NT2/D1 (cell line): ENCODE measurements around the gene NRDE2.
A peak's percentile ranks its signal among the peaks of the same experiment; 100 is the strongest.

Source experiments
- DNase-seq: peaks from one replicate; pipeline ENCODE4 v3.0.0-alpha.2; 2011; ENCODE audit warnings: low read depth, low spot score
- H3K27me3 ChIP-seq: 2 replicates; pipeline ENCODE4 v1.6.0; 2011; ENCODE audit warnings: mild to moderate bottlenecking; ENCODE audit not compliant: insufficient read length, insufficient read depth
- H3K36me3 ChIP-seq: 2 replicates; pipeline ENCODE4 v1.6.1; 2011; ENCODE audit warnings: mild to moderate bottlenecking, low read length, mixed read lengths; ENCODE audit not compliant: insufficient read depth, insufficient read length
- H3K4me1 ChIP-seq: 2 replicates; pipeline ENCODE4 v1.5.1; 2011; ENCODE audit not compliant: insufficient read depth, insufficient read length
- H3K4me3 ChIP-seq: 2 replicates; pipeline ENCODE4 v1.5.1; 2011; ENCODE audit warnings: low read depth; ENCODE audit not compliant: insufficient read length
- H3K9ac ChIP-seq: 2 replicates; pipeline ENCODE4 v1.6.0; 2011; ENCODE audit warnings: low read depth; ENCODE audit not compliant: insufficient read length
- H3K9me3 ChIP-seq: 2 replicates; pipeline ENCODE4 v1.5.1; 2011; ENCODE audit warnings: mild to moderate bottlenecking, low read length; ENCODE audit not compliant: insufficient read depth
- SUZ12 ChIP-seq: IDR thresholded peaks from 2 replicates; pipeline ENCODE4 v1.6.1; 2011; ENCODE audit not compliant: insufficient read length, insufficient read depth; ENCODE audit errors: extremely low read depth
- YY1 ChIP-seq: IDR thresholded peaks from 2 replicates; pipeline ENCODE4 v1.6.1; 2011; ENCODE audit not compliant: insufficient read length, insufficient read depth
- ZNF274 ChIP-seq: IDR thresholded peaks from 2 replicates; pipeline ENCODE4 v1.6.1; 2011; ENCODE audit warnings: mild to moderate bottlenecking, low read depth, low read length

Gene NRDE2

DNA sequence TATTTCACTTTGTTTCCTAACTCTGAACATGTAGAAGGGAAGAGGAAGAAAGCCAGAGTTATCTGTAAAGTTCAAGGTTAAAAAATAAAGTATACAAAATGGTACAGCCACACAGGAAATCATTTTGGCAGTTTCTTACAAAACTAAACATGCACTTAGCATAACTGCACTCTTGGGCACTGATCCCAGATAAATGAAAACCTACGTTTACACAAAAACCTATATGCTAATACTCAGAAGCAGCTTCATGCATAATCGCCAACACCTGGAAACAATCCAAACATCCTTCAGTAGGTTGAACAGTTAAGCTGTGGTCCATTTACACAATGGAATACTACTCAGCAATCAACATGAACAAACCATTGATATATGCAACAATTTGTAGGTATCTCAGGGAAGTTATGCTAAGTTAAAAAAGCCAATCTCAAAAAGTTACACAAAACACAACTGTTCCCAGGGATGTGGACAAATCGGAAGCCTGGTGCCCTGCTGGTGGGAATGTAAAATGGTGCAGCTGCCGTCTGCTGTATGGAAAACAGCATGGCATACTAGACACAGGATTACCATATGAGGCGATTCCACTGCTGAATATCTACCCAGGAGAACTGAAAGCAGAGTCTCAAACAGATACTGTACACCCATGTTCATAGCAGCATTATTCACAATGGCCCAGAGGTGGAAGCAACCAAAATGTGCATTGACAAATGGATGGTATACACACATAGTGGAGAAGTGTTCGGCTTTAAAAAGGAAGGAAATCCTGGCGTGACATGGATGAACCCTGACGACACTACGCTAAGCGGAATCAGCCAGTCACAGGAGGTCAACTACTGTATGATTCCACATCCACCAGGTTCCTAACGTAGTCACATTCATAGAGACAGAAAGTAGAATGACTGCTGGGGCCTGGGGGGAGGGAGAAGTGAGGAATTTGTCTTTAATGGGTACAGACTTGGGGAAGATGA is 37.7 kb downstream of the NRDE2 start:
- Histone ChIP-seq H3K4me3 (no peak overlapping the region), H3K9me3 (no peaks in the 10 kb centered on the region), H3K36me3 (peaks cover 63% of the 10 kb centered on the region), H3K27me3 (no peaks in the 10 kb centered on the region), H3K9ac (no peak overlapping the region), H3K4me1 (peaks cover 2% of the 10 kb centered on the region)
- TF ChIP-seq ZNF274 (no peak), SUZ12 (no peak), YY1 (no peak)
- no peak for DNase-seq

DNA sequence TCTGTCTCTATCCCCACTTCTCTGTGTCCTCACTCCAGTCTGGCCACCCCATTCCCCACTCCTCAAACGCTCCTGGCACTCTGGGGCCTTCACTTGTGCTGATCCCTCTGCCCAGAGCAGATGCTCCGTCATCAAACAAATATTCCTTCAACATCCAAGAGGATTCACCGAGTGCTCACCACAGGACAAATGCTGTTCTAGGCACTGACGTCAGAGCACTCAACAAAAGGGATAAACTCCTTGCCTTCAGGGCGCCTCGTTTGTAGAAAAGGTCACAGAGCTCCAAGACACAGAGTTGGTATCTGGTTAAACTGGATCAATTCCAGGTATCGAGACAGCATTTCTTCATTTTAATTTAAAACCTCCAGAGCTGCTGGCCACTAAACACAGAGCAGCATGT is 40.0 kb downstream of the NRDE2 start:
- Histone ChIP-seq H3K27me3 (no peaks in the 10 kb centered on the region), H3K4me3 (no peak overlapping the region), H3K36me3 (peaks cover 72% of the 10 kb centered on the region), H3K9ac (no peak overlapping the region), H3K4me1 (peaks cover 2% of the 10 kb centered on the region), H3K9me3 (no peaks in the 10 kb centered on the region)
- TF ChIP-seq SUZ12 (no peak), YY1 (no peak)
- no peak for DNase-seq

DNA sequence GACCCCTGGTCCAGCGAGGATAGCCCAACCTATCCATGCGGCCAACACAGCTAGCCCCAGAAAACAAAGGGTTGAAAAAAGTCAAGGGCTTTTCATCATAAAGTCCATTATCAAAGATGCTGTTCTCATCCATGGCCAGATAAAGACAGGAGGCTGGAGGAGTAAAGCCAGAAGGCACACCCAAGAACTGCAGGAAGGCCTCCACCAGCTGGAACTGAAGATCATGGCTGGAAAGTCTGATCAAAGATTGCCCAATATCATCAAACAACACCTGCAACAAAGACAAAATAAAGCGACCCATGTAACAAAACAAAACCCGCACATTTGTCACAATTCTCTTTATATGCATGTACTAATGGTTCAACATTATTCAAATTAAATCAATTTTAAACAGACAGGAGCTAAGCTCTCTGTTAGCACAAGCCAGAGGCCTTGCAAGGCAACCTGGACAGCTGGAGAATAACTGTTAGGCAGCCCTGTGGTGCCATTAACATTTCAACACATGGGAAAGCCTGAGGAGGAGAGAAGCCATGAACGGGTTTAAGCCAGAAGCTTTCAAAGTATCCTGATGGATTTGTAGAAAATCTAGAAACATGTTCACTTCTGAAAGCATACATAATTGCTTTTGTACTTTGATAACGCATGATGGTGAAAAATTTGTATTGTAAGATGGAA is 41.3 kb downstream of the NRDE2 start:
- TF ChIP-seq SUZ12 (no peak), ZNF274 (no peak), YY1 (no peak)
- H3K27me3 ChIP-seq: no peaks in the 10 kb centered on the region
- no peak overlapping the region for H3K4me3 ChIP-seq
- DNase-seq: peak; percentile 22
- H3K9me3 ChIP-seq: no peaks in the 10 kb centered on the region
- H3K9ac ChIP-seq: no peak overlapping the region
- peaks cover 73% of the 10 kb centered on the region for H3K36me3 ChIP-seq
- H3K4me1 ChIP-seq: peaks cover 2% of the 10 kb centered on the region

DNA sequence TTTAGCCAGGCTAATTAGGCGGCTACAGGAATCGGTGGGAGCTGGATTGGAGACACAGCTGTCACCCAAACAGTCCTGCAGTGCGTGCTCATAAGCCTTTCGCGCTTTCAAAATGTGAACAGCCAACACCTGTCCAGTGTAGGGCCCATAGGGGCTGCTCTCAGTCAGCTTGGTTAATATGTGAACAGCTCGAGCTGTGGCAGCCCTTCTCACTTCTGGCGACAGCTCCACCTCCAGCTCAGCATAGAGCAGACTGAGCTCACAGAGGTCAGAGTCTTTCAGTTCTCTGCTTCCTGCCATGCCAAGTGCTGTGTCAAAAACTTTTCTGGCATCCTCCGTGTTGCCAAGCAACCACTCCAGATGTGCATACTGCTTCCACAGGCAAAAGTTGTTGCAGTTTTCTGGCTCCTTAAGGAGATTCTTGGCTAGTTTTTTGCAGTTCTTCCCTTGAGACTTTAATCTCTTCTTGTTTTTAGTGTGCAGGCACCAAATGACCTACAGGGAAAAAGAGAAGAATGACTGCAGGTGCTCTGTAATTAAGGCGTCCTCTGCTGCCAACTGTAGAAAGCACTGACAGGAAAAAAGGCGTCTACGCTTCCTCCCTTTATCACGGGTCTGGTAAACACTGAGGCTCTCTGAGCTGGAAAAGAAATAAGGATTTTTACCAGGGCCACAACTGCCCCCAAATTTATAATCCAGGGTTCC is 42.9 kb downstream of the NRDE2 start:
- no peak for DNase-seq
- no peak for TF ChIP-seq YY1
- TF ChIP-seq ZNF274: no peak
- TF ChIP-seq SUZ12: no peak
- no peaks in the 10 kb centered on the region for H3K9me3 ChIP-seq
- no peak overlapping the region for H3K4me3 ChIP-seq
- H3K36me3 ChIP-seq: peaks cover 70% of the 10 kb centered on the region
- no peaks in the 10 kb centered on the region for H3K27me3 ChIP-seq
- H3K4me1 ChIP-seq: peaks cover 2% of the 10 kb centered on the region
- no peak overlapping the region for H3K9ac ChIP-seq

DNA sequence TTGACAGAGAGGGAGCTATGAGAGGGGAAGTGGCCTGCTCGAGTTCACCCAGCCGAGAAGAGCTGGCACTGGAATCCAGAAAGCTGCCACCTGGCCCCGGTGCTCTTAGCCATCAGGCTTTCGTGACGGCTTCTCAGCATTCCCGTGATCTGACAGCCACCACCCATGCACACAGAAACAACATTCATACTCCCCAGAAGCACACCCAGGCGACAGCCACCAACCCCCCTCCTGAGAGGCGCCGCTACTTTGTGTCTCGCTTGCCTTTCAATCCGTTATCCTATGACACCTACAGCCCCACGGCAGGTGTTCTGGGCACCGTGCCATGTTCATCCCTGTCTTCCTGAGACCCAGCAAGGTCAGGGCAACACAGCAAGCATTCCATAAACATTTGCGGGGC is 44.0 kb downstream of the NRDE2 start:
- no peak for DNase-seq
- TF ChIP-seq YY1: no peak
- TF ChIP-seq ZNF274: no peak
- no peak for TF ChIP-seq SUZ12
- H3K9me3 ChIP-seq: no peaks in the 10 kb centered on the region
- H3K27me3 ChIP-seq: no peaks in the 10 kb centered on the region
- no peak overlapping the region for H3K4me3 ChIP-seq
- H3K36me3 ChIP-seq: peaks cover 67% of the 10 kb centered on the region
- H3K9ac ChIP-seq: no peak overlapping the region
- peaks cover 2% of the 10 kb centered on the region for H3K4me1 ChIP-seq

DNA sequence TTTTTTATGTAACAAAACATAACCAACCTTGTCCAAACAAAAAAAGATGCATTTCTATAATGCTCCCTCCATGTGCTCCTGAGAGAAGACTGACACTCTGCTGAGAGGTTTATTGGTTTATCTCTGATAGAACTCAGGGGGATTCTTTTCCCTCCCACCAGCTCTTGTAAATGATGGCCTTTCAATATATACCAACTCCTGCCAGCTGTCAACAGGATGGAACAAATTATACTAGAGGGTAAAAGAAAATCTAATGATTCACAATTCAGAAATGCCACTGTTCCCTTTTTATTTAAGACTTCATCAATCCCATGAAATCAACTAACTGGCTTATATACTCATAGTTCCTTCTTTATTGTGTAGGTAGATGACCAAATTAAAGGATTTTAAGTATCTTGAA is 50.0 kb downstream of the NRDE2 start:
- Histone ChIP-seq H3K9me3 (no peaks in the 10 kb centered on the region), H3K4me1 (no peaks in the 10 kb centered on the region), H3K9ac (no peak overlapping the region), H3K36me3 (peaks cover 50% of the 10 kb centered on the region), H3K4me3 (no peak overlapping the region), H3K27me3 (no peaks in the 10 kb centered on the region)
- TF ChIP-seq SUZ12 (no peak), ZNF274 (no peak), YY1 (no peak)
- DNase-seq: no peak

DNA sequence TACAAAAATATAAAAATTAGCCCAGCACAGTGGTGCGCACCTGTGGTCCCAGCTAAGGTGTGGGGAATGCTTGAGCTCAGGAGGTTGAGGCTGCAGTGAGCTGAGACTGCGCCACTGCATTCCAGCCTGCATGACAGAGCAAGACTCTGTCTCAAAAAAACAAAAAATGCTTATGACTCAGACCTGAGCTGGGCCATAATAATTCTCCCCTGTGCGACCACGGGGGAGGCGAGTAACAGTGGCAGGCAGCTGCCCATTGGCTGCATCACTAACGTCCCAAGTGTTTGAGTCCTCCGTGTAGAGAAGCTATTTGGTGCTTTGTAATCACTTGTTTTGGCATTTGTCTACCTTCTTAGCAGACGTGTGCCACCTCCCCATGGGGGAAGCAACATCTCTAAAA is 50.5 kb downstream of the NRDE2 start:
- H3K36me3 ChIP-seq: peaks cover 49% of the 10 kb centered on the region
- no peak overlapping the region for H3K4me3 ChIP-seq
- H3K9ac ChIP-seq: no peak overlapping the region
- DNase-seq: no peak
- TF ChIP-seq YY1 (no peak), SUZ12 (no peak), ZNF274 (no peak)
- no peaks in the 10 kb centered on the region for H3K27me3 ChIP-seq
- H3K9me3 ChIP-seq: no peaks in the 10 kb centered on the region
- H3K4me1 ChIP-seq: no peaks in the 10 kb centered on the region
